Stimulated activated CD4-positive, alpha-beta T cell treated with anti-CD3 and anti-CD28 coated beads, Interleukin-2, amount 100 ng/mL, for 48 hours (primary cell): ENCODE measurements around the gene MICALL1.
"Not testable (repeated sequence)": the region's sequence is repeated elsewhere in the genome, so short reads cannot be mapped to it uniquely, and the experiment has no call there.

ENCODE experiments used
- DNase-seq, 2 donors: peaks; one replicate each; pipeline ENCODE4 v3.0.0-alpha.2; 2020

MICALL1 gene

GRCh38 chr22:37961062-37961461, 55.0 kb downstream of the MICALL1 start:
- DNase-seq: no peak

DNA sequence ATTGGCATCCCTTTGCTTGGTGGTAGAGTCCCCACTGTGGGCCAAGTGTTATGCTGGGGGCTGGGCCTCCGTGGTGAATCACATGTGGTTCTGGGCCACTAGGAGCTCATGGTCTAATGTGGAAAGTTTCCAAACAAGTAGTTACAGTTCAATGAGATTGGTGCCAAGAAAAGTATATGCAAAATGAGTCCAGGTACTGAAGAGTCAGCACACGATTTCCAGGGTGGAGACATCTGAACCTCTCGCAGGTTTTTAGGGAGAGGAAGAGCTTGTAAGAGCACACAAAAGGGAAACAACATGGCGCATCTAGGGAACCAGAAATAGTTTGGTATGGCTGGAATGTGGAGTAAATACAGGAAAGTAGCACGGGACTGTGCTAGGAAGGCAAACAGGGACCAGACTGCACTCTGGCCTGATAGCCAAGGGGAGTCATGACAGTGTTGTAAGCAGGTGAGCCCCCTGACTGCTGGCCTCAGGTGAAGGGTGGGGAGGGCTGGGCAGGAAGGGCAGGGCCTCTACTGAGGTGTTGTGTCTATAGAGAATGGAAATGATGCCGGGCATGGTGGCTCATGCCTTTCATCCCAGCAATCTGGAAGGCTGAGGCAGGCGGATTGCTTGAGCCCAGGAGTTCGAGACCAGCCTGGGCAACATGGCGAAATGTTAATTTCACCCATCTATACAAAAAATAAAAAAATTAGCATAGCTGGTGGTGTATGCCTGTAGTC, 60.0 kb downstream of the MICALL1 start:
- DNase-seq: no peak

DNA sequence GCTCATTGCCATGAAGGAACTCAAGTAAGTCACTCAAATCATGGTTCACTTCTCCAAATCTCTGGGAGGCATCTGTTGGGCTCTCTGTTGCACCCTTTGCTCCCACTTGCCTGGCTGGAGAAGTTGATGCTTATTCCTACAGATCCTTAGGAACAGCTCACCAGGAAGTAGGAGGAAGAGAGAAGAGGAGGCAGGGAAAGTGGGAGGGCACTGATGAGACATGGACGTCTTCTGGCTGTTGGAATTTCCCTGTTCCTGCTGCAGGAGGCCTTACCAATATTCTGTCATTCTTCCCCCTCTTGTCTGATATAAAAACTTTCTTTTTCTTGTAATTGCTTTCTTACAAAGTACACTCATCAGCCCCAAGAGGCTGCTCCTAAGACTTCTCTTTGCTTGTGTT, 61.0 kb downstream of the MICALL1 start:
- DNase-seq: no peak

DNA sequence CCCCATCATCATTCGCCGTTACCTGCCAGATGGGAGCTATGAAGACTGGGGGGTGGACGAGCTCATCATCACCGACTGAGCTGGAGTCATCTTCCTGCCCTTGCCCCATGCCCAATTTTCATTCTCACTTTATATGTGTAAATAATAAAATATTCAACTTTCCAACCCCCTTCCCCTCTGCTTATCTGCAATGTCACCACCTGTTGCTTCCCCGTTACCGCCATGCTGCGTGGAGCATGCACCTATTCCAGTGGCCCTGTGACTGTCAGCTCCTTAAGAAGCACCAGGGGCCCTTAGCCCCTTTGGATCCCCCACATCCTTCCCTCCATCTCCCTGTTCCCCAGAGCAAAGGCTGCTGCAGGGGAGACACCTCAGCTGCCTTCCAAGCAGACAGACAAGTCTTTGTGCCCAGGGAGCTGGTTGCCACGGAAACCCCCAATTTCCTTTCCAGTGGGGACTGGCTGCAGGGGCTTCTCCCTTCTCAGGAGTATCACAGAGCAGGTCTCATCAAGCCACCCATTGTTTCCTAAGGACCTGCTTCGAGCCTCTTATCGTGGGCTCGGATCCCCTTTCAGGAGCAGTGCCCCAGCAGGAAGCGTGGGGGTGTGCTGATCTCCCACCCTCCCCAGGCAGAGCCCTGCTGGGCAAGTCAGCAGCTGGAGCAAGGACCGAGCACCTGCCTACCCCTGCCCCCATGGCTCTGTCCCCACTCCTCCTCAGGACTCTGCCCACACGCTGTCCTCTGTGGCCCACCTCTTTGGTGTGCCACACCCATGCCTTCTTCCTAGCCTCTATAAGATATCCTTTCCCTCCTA, 61.7 kb downstream of the MICALL1 start:
- no peak for DNase-seq

DNA sequence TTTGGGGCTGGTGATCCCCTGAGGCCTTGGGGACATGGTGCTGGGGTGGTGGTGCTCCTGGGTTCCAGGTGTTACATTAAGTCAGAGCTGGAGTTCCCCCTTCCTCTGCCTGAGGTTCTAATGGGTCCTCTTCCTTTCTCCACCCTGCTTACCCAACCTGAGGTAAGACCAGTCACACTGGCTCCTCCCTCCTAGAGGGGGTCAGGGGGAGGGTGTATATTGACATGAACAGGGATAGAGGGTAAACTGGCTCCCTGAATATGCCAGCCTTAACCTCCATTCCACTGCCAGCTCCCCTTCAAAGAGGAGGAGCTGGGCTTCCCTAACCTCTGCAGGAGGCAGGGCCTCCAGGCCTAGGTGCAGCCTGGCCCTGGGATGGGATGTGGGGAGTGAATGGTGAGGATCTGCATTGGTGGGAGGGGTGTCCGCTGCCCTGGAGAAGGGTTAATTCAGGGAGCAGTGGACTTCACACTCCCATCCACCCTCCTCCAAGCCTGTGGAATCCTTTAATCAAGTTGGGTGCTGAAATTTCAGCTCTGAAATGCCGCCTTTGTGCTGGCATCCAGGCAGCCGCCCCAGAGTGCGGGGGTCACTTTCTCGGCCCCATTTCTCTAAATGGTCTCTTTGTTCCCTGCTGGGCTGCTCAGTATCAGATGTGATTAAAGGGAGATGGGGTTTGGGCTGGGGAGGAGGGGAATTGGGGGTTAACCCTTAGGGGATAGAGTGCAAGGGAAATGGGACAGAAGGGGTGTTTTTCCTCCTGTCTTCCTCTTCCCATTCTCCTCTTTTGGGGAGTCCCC, 62.6 kb downstream of the MICALL1 start:
- DNase-seq: no peak

GRCh38 chr22:37970864-37971263, 64.8 kb downstream of the MICALL1 start:
- DNase-seq: no peak

- DNase-seq: no peak
These were observed 65.7 kb downstream of the MICALL1 start for GRCh38 chr22:37971475-37972434.

GRCh38 chr22:37972527-37972926, 66.4 kb downstream of the MICALL1 start:
- no peak for DNase-seq

DNA sequence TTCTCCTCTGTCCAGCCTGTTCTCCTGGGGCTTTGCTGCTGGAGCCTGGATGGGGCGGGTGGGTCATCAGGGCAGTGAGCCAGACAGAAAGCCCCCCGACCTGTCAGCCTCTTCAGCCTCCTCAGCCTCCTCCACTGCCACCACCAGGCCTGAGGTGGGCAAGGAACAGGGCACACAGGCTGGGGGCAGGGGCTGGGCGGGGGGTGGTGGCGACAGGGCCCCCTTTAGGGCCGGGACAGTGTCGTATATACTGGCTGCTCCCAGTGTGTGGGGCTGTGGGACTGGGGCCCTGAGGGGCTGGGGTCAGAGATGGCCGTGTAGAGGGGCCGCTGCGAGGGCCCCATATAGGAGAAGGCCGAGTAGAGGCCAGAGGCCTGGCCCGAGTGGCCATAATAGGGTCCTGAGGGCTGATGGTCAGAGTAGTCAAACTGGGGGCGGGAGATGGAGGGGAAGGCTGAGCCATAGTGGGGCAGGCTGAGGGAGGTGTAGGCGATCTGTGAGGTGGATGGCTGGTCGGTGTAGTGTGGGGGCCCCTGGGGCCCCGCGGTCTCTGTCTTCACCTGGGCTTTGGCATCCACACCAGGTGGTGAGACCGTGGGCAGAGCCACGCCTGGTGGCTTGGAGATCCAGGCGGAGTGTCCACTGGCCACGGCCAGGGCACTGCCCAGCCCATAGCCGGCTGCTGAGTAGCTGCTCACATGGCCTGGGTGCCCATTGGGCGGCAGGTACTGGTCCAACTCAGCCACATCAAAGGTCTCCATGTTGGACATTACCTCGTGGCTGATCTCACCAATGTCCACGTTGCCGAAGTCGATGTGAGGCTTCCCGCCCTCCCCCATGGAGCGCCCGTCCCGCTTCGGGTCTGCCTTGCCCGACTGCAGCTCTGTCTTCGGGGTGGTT, 67.4 kb downstream of the MICALL1 start:
- DNase-seq: no peak

DNA sequence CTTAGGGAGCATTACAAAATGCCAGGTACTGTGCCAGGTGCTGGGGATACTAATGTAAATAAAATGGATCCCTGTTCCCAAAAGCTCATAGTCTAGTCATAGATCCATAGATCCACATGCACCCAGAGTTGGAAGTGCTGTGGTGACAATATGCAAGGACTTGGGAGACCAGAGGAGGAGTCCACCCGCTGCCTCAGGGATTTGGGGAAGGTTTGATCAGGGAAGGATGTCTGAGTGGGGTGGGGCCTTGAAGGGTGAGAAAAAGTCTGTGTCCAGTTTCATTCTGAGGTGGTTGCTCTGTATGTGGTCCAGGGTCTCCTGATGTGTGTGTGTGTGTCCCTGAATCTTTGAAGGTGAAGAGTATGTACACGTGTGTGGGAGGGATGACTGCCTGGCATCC, 69.1 kb downstream of the MICALL1 start:
- no peak for DNase-seq

GRCh38 chr22:37976022-37976421, 69.9 kb downstream of the MICALL1 start:
- DNase-seq: not testable (repeated sequence)

- no peak for DNase-seq
These were observed 70.5 kb downstream of the MICALL1 start for GRCh38 chr22:37976547-37976946.

DNA sequence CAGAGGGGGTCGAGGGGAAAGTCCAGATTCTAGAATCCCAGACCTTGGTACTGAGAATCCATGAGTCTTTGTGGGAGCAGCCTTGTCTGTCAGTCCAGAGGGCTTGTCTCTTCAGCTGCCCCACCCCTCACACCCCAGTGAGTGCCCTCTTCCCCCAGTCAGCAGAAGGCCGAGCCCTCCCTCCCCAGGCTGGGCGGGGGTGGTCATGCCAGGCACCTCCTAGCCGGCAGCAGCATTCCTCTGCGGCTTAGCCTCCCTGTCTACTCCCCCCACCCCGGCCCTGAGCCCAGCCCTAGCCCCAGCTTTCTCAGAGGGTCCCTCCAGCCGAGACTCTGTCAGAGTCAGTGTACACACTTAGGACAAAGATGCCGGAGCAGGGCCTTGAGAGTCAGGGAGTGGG, 73.7 kb downstream of the MICALL1 start:
- no peak for DNase-seq

GRCh38 chr22:37981282-37982011, 75.3 kb downstream of the MICALL1 start:
- DNase-seq: no peak

DNA sequence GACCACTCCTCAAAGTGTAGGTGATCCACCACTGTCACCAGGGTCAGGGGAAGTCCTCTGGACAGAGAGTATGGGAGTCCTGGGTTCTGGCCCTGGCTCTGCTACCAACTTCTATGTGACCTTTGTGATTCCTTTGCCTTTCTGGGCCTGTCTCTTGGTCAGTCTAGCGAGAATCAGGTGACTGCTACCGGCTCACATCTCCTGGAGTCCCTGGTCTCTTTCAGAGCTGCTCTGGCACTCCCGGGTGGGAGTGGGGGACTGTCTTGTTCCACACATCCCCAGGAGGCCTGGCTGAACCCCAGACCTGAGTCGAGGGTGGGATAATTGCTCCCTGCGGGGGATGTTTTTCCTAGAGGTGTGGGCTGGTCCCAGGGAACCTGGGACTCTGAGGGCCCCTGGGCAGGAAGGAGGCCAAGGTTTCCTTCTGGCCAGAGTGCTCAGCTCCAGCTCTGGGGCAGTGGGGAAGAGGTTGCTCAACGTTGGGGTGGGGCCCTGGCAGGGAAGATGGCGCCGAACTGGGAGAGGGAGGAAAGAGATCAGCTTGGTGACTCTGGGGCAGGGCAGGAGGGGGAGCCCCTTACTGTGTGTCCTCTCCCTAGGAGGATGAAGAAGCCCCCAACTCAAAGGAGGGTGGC, 76.2 kb downstream of the MICALL1 start:
- DNase-seq: no peak

- no peak for DNase-seq
These were observed 77.1 kb downstream of the MICALL1 start for GRCh38 chr22:37982938-37983859.

DNA sequence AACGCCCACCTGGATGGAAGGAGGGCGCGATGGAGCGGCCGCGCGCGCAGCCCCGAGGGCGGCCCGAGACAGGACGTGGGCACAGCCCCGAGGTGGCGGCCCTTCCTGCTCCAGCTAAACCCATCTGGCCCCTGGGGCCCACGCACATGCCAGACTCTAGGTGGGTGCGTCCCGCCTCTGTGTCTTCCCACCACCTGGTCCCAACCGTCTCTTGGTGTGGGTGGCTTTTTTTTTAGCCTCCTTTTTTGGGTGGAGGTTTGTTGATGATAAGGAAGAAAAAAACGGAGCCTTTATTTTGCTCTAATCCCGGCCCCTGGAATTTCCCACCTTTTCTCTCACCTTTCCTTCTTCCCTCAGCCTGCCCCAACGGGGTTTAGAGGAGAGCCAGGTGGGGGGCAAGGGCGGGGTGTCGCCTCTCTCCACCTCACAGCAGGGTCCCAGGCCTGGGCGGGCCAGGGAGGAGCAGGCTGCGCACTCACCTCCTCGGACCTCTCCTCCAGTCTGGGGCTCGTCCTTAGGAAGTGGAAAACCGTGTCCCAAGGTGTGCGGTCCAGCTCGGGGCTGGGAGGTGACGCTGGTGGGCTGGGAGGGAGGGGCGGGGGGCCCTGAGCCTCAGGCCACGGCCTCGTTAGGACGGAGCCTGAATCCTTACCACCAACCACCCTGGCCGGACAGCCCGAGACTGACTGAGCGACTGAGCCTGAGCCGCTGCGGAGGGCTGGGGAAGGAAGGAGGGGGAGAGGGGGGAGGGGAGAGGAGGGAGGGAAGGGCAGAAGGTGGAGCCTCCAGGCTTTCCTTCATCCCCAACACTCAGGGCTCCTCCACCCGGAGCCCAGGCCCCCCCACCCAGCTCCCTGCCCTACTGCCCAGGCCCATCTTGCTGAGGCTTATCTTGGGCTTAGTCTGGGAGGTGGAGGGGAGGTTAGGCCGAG, 78.0 kb downstream of the MICALL1 start, which contains the start of gene SOX10:
TSS of gene SOX10 (minus strand) at position 696 of the 932 bp plus-strand sequence. CDS start 771 bp downstream, outside the sequence.
- DNase-seq: no peak
